Activated naive CD4-positive, alpha-beta T cell treated with anti-CD3 and anti-CD28 coated beads, Interleukin-2, amount 10 ng/mL, durations not matched to agents 7 days and 5 days (primary cell): ENCODE results near the gene TTC21B.
A peak's percentile ranks its signal among the peaks of the same experiment; 100 is the strongest.

Experiments
- CTCF ChIA-PET: fragments of 350-600 bp; sonication (Branson Sonifier 250); formaldehyde crosslinking; loops from one replicate; lab custom pipeline; 2021; ENCODE audit warnings: antibody characterized with exemption; lab: Charles Lee
- DNase-seq: peaks from one replicate; pipeline ENCODE4 v3.0.0-alpha.2; 2020
- H3K27ac Mint-ChIP-seq: one replicate; pipeline ENCODE4 v1.8.0; 2021; ENCODE audit warnings: mild to moderate bottlenecking, moderate library complexity, mixed read lengths
- H3K27me3 Mint-ChIP-seq: one replicate; pipeline ENCODE4 v1.8.0; 2021; ENCODE audit warnings: mild to moderate bottlenecking, mixed read lengths
- H3K36me3 Mint-ChIP-seq: one replicate; pipeline ENCODE4 v1.8.0; 2021; ENCODE audit warnings: mixed read lengths
- H3K4me1 Mint-ChIP-seq: one replicate; pipeline ENCODE4 v1.8.0; 2021; ENCODE audit warnings: mixed read lengths
- H3K4me3 Mint-ChIP-seq: one replicate; pipeline ENCODE4 v1.8.0; 2021; ENCODE audit warnings: mild to moderate bottlenecking, moderate library complexity, mixed read lengths
- H3K9me3 Mint-ChIP-seq: one replicate; pipeline ENCODE4 v1.8.0; 2021; ENCODE audit warnings: mixed read lengths

The TTC21B gene

DNA sequence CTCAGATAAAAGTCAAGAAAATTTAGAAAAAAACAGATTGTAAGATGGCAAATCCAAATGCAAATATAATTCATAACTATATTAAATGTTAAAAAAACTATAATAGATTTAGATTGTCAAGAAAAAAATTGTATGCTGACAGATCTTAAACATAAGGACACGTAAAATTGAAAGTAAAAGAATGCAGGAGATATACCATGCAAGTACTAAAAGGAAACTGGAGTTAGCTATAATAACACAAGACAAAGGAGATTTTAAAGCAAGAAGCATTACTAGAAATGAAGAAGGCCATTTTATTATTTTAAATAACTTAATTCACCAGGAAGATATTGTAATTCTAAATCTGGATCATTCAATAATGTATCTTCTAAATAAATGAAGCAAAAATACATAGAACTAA is 48.3 kb downstream of the TTC21B start:
- CTCF ChIA-PET, result no interaction called here

DNA sequence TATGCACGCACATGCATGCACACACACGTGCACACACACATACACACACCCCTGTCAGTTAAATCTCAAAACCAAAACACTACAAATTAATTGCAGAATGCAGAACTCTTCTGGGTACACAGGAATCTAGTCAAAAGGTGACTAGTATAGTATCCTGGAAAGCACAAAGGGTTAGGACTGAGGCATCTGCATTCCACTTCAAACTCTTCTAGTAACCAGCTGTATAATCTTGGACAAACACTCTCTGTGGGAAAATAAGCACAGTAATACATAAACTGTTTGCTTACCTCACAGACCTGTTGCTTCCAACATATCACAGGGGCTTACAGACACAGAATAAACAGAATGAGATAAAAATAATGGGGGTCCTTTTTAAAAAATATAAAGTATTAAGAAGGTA is 49.1 kb downstream of the TTC21B start:
- no peak for DNase-seq
- Mint-ChIP-seq H3K27me3 (no peaks in the 10 kb centered on the region), H3K4me3 (no peak overlapping the region), H3K4me1 (peaks cover 11% of the 10 kb centered on the region), H3K36me3 (peaks cover 24% of the 10 kb centered on the region), H3K9me3 (no peaks in the 10 kb centered on the region), H3K27ac (no peak overlapping the region)
- CTCF ChIA-PET, result interaction anchor here (1.1 to 1.6 kb wide), 2 partner anchors 12 to 30 kb away, joined by 4 read pairs; no protein-coding TSS in a partner anchor

More for the DNA sequence above, 48.3 kb downstream of the TTC21B start:
- Mint-ChIP-seq H3K27me3 (no peaks in the 10 kb centered on the region), H3K4me3 (no peak overlapping the region), H3K4me1 (peaks cover 11% of the 10 kb centered on the region), H3K9me3 (no peaks in the 10 kb centered on the region), H3K27ac (no peak overlapping the region), H3K36me3 (peaks cover 22% of the 10 kb centered on the region)
- DNase-seq, result no peak

DNA sequence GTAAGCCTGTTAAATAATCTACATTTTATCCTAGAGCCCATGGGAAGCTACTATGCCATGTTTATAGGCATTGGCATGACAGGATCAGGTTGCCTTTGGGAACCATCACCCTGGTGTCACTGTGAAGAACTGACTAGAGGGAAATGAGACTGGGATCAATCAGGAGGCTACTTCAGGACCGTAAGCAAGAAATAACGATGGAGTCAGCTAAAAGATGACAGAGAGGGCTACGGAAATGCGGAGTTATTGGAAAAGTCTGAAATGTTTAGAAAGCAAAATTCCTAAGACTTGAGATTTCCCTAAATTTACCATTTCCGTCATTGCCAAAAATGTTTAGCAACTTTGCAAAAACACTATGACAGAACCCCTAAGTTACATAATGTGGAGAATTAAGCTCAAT is 50.2 kb downstream of the TTC21B start:
- Mint-ChIP-seq H3K4me1 (peaks cover 11% of the 10 kb centered on the region), H3K27me3 (no peaks in the 10 kb centered on the region), H3K36me3 (peaks cover 29% of the 10 kb centered on the region), H3K27ac (no peak overlapping the region), H3K4me3 (no peak overlapping the region), H3K9me3 (no peaks in the 10 kb centered on the region)
- no peak for DNase-seq
- CTCF ChIA-PET, result interaction anchor here (1.1 to 1.6 kb wide), 2 partner anchors 13 to 29 kb away, joined by 4 read pairs; no protein-coding TSS in a partner anchor

DNA sequence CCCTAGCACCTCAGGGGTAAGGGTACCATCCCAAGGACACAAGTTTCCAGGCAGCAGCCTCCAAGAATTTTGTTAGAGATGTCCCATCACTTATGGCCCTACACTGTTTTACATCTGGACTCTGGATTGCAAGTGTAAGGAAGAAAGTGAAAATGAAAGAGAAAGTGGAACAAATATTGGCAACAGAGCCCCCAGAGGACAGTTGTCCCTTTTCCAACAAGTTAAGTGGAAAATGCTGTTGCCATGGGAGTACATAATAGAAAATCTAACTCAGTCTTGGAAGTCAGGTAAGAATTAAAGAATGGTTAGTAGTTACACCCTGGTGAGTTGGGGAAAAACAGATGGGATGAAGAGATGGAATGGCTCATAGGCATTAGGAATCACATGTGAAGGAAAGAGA is 50.6 kb downstream of the TTC21B start:
- Mint-ChIP-seq H3K9me3 (no peaks in the 10 kb centered on the region), H3K36me3 (peaks cover 34% of the 10 kb centered on the region), H3K4me3 (no peak overlapping the region), H3K4me1 (peaks cover 11% of the 10 kb centered on the region), H3K27ac (peak overlapping the region; percentile 22), H3K27me3 (no peaks in the 10 kb centered on the region)
- DNase-seq, result peak; percentile 21
- CTCF ChIA-PET, result interaction anchor here (1.6 kb wide), 1 partner anchor 28 kb away, joined by 4 read pairs; no protein-coding TSS in a partner anchor

DNA sequence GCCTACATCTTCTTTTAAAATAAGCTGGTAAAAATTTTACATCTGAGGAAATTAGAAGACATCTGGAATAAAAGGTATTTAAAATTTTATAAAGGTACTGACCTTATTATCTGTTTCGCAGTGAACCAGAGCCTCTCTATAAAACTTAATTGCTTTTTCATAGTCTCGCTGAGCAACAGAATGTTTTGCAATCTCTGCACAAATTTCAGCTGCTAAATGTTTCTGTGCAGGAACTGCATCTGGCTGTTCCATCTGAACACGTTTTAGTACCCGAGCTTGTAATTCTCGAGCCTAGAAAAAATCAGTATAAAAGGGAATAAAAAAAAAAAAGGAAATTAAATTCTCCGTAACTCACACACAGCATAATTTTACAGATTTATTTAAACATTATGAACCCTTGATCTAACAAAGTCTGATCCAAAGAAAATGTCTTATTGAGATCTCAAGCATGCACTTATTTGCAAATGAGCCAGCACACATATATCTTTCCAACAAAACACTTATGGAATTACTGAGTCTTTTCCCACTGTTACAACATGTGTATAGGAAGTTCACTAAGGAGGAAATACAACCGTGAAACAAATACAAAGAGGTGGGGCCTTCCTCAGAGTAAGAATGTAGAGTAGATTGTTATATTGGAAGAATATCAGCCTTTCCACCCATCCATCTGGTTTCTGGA is 51.8 kb downstream of the TTC21B start:
- H3K4me3 Mint-ChIP-seq, result no peak overlapping the region
- CTCF ChIA-PET, result interaction anchor here (0.7 to 0.9 kb wide), 2 partner anchors 38 to 191 kb away, joined by 3 read pairs; no protein-coding TSS in a partner anchor
- H3K36me3 Mint-ChIP-seq, result peaks cover 38% of the 10 kb centered on the region
- peaks cover 11% of the 10 kb centered on the region for H3K4me1 Mint-ChIP-seq
- DNase-seq, result no peak
- H3K27ac Mint-ChIP-seq, result no peak overlapping the region
- no peaks in the 10 kb centered on the region for H3K9me3 Mint-ChIP-seq
- H3K27me3 Mint-ChIP-seq, result no peaks in the 10 kb centered on the region

DNA sequence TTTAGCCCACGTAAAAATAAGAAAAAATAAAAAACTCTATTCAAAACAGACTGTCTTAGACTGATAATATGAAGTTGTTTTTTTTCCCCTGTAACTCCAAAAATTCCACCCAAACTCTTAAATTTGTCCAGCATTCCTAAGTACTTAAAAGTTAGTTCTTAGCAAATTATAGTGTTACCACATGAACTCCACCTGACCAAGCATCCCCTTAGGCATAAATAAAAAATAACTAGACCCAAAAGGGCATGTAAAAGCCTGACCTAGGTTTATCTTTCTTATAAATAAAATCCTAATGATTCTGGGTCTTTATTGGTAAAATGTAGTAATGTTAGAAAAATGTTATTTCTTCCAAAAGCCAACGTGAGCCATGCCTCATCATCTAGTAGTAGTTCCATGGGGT is 54.3 kb downstream of the TTC21B start:
- Mint-ChIP-seq H3K36me3 (peaks cover 37% of the 10 kb centered on the region), H3K9me3 (no peaks in the 10 kb centered on the region), H3K4me3 (no peak overlapping the region), H3K27me3 (no peaks in the 10 kb centered on the region), H3K27ac (no peak overlapping the region), H3K4me1 (peaks cover 13% of the 10 kb centered on the region)
- CTCF ChIA-PET, result no interaction called here
- DNase-seq, result no peak

DNA sequence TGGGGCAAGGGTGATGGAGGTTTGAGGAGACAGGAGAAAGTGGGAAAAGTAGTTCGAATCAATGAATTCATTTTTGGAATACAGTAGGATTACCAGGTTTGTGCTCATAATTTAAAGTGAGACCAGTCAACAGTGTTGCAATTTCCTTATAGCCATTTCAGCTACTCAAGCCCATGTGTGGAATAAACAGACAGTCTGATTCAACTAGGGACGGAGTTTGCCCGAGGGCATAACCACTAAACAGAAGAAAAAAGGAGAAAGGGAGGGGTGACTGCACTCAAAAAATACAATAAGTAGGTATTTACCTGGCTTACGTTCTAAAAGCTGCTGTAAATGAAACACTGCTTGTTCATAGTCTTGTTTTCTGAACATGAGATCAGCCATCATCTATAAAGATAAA is 55.2 kb downstream of the TTC21B start:
- no peaks in the 10 kb centered on the region for H3K9me3 Mint-ChIP-seq
- H3K4me3 Mint-ChIP-seq, result no peak overlapping the region
- H3K27me3 Mint-ChIP-seq, result no peaks in the 10 kb centered on the region
- CTCF ChIA-PET, result no interaction called here
- H3K36me3 Mint-ChIP-seq, result peaks cover 34% of the 10 kb centered on the region
- no peak for DNase-seq
- H3K4me1 Mint-ChIP-seq, result peaks cover 12% of the 10 kb centered on the region
- no peak overlapping the region for H3K27ac Mint-ChIP-seq

DNA sequence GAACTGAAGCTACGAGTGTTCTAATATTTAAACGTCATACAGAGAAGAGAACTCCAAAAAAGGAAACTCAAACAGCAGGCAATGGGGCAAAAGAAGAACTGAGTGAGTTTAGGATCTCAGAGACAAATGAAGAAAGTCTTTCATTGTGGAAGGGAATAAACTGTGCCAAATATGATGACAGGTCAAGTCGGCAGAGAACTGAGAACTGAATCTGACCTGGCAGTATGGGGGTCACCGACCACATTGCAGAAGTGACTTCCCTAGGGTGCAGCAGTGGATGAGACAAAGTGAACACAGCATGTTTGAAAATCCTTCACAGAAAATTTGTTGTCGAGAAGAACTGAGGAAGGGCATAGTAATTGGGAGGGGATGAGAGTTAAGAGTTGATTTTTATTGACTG is 55.9 kb downstream of the TTC21B start:
- Mint-ChIP-seq H3K27me3 (no peaks in the 10 kb centered on the region), H3K27ac (no peak overlapping the region), H3K4me3 (no peak overlapping the region), H3K36me3 (peaks cover 30% of the 10 kb centered on the region), H3K4me1 (peaks cover 6% of the 10 kb centered on the region), H3K9me3 (no peaks in the 10 kb centered on the region)
- CTCF ChIA-PET, result no interaction called here
- no peak for DNase-seq

DNA sequence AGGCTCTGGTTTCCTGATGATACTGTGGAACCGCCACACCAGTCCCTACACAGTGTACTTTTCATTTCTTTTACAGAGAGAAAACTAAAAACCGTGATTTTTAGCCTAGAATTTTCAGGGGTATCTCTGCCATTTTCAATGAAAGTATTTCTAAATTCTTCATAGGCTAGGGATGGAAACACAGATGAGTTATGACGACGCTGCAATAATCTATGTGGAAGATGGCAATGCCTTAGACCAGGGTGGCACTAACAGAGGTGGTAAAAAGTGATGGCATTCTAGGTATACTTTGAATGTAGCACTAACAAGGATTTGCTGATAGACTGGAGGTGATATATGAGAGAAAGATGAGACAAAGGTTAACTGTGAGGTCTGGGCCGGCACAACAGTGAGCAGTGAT is 56.5 kb downstream of the TTC21B start:
- Mint-ChIP-seq H3K27me3 (no peaks in the 10 kb centered on the region), H3K4me1 (peaks cover 2% of the 10 kb centered on the region), H3K9me3 (no peaks in the 10 kb centered on the region), H3K36me3 (peaks cover 33% of the 10 kb centered on the region), H3K4me3 (no peak overlapping the region), H3K27ac (no peak overlapping the region)
- CTCF ChIA-PET, result no interaction called here
- no peak for DNase-seq

DNA sequence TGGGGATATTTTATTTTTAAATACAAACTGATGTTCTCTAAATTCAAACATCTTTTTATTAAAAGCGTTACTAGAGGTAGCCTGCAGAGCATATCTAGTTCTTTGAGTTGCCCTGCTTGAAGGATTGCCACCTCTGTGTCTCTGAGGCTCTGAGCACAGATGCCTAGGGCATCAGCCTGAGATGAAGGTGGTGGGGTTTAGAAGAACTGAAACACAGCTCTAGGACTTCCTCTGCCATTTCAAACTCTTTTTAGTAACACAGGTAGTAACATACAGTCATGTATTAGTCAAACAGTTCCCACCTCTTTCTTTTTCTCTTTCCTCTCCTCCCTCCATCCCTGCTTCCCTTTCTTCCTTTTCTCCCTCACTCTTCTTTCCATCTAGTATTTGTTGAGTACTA is 57.6 kb downstream of the TTC21B start:
- no peak overlapping the region for H3K27ac Mint-ChIP-seq
- peaks cover 2% of the 10 kb centered on the region for H3K4me1 Mint-ChIP-seq
- peaks cover 33% of the 10 kb centered on the region for H3K36me3 Mint-ChIP-seq
- H3K27me3 Mint-ChIP-seq, result no peaks in the 10 kb centered on the region
- DNase-seq, result no peak
- H3K9me3 Mint-ChIP-seq, result no peaks in the 10 kb centered on the region
- no peak overlapping the region for H3K4me3 Mint-ChIP-seq
- CTCF ChIA-PET, result no interaction called here

DNA sequence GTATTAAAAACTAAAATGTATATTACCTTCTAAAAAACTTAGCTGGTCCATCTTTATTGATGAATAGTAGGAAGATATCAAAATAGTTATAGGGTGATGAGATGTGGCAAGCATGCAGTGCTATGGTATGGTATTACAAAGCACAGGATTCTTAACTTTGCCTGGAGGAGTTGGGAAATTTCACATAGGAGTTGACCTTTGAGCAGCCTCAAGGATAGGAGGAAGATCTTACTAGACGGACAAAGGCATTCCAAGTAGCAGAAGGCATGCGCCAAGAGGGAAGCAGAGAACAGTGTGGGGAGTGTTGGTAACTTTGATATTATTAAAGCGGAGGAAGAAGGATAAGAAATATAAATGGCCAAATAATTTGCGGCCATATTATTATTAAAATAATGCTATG is 60.0 kb downstream of the TTC21B start:
- Mint-ChIP-seq H3K27ac (no peak overlapping the region), H3K4me3 (no peak overlapping the region), H3K4me1 (peaks cover 2% of the 10 kb centered on the region), H3K36me3 (peaks cover 36% of the 10 kb centered on the region), H3K27me3 (no peaks in the 10 kb centered on the region), H3K9me3 (no peaks in the 10 kb centered on the region)
- no peak for DNase-seq
- CTCF ChIA-PET, result no interaction called here

DNA sequence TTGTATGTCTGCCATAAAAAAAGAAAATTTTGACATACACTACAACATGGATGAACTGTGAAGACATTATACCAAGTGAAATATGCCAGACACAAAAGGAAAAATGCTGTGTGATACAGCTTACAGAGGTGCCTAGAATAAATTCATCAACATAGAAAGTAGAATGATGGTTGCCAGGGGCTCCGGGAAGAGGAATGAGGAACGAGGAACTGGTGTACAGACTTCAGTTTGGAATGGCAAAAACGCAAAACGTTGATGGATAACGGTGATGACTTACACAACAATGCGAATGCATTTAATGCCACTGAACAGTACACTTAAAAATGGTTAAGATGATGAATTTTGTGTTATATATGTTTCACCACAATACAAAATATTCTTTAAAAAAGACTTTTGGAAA is 61.0 kb downstream of the TTC21B start:
- Mint-ChIP-seq H3K27ac (no peak overlapping the region), H3K9me3 (no peaks in the 10 kb centered on the region), H3K27me3 (no peaks in the 10 kb centered on the region), H3K36me3 (peaks cover 26% of the 10 kb centered on the region), H3K4me1 (peaks cover 2% of the 10 kb centered on the region), H3K4me3 (no peak overlapping the region)
- CTCF ChIA-PET, result no interaction called here
- DNase-seq, result no peak

DNA sequence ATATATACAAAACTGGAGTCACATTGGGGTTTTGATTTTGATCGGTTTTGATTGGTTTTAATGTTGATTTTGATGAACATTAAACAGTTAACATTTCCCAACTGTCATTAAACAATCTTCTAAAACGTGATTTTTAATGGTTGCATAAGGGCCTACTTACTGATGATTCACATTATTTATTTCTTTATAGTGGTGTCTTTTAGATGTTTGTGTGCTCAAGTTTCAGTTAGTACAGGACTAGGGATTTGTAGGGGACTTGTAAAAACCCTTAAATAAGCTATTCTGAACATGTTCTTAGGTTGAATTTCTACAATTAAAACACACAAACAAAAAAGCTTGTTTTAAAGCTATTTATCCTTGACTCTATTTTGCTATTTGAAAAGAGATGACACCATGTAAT is 61.6 kb downstream of the TTC21B start:
- peaks cover 24% of the 10 kb centered on the region for H3K36me3 Mint-ChIP-seq
- CTCF ChIA-PET, result interaction anchor here (1.6 kb wide), 1 partner anchor 18 kb away, joined by 4 read pairs; no protein-coding TSS in a partner anchor
- no peaks in the 10 kb centered on the region for H3K9me3 Mint-ChIP-seq
- no peak overlapping the region for H3K27ac Mint-ChIP-seq
- peaks cover 2% of the 10 kb centered on the region for H3K4me1 Mint-ChIP-seq
- no peaks in the 10 kb centered on the region for H3K27me3 Mint-ChIP-seq
- no peak overlapping the region for H3K4me3 Mint-ChIP-seq
- DNase-seq, result no peak

DNA sequence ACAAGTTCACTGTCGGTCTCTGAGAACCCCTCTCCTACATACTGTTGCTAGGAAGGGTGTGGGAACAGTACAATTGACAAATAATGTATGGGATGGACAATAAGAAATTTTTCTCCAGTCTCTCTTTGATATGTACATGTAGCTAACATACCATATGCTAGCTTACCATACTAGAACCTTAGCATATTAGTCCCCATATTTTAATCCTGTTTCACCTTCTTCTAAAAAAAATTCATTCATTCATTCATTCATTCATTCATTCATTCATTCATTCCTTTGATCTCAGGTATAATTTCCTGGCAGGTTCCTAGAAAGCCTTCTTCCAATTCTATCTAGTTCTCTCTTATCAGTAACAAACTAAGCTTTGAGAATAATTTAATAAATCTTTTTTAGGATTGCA is 62.2 kb downstream of the TTC21B start:
- H3K4me1 Mint-ChIP-seq, result peaks cover 2% of the 10 kb centered on the region
- CTCF ChIA-PET, result interaction anchor here (1.6 kb wide), 1 partner anchor 17 kb away, joined by 4 read pairs; no protein-coding TSS in a partner anchor
- no peaks in the 10 kb centered on the region for H3K9me3 Mint-ChIP-seq
- no peak for DNase-seq
- no peak overlapping the region for H3K27ac Mint-ChIP-seq
- peaks cover 23% of the 10 kb centered on the region for H3K36me3 Mint-ChIP-seq
- H3K27me3 Mint-ChIP-seq, result no peaks in the 10 kb centered on the region
- H3K4me3 Mint-ChIP-seq, result no peak overlapping the region

DNA sequence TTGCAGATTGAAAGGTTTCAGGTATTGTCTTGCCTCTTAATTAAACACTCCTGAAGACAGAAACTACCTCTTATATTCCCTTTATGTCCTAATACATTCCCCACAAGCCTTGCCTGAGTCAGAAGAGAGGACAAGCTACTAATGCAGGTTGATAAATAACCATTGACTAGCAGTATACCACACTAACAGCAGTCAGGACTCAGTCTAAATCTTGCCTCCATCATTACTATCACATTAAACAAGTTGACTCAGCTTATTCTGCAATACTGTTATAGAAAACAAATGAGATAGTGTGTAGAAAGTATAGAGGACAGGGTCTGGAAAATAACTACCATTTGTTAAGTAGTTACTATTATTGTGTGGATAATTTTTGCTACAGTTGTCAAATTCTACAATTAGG is 63.8 kb downstream of the TTC21B start:
- H3K27me3 Mint-ChIP-seq, result no peaks in the 10 kb centered on the region
- no peaks in the 10 kb centered on the region for H3K4me1 Mint-ChIP-seq

More for the DNA sequence above, 63.8 kb downstream of the TTC21B start:
- H3K9me3 Mint-ChIP-seq, result no peaks in the 10 kb centered on the region
- DNase-seq, result no peak
- H3K27ac Mint-ChIP-seq, result no peak overlapping the region
- CTCF ChIA-PET, result interaction anchor here (0.5 kb wide), 1 partner anchor 1164 kb away, joined by 3 read pairs; no protein-coding TSS in a partner anchor
- no peak overlapping the region for H3K4me3 Mint-ChIP-seq
- H3K36me3 Mint-ChIP-seq, result peaks cover 19% of the 10 kb centered on the region
